Breast epithelium (tissue), 3 donors: ENCODE results near the gene MITD1.

Experiments
- POLR2A ChIP-seq: fragments of 450-650 bp; IDR thresholded peaks from one replicate; pipeline ENCODE4 v1.6.1; 2016; ENCODE audit warnings: antibody characterized with exemption, mild to moderate bottlenecking, moderate library complexity
- POLR2AphosphoS5 ChIP-seq, 3 donors: sonication (generic); formaldehyde crosslinking; IDR thresholded peaks; one replicate each; pipeline ENCODE4 v1.6.1; 2017; ENCODE audit warnings: antibody characterized with exemption in 3 of 3
- TF ChIP-seq, protein P1 (sequence below), 3 donors: fragments of 450-650 bp; IDR thresholded peaks; one replicate each; pipeline ENCODE4 v1.5.1; 2016 to 2017; ENCODE audit warnings: antibody characterized with exemption in 3 of 3, mild to moderate bottlenecking in 3 of 3, moderate library complexity in 3 of 3

DNA sequence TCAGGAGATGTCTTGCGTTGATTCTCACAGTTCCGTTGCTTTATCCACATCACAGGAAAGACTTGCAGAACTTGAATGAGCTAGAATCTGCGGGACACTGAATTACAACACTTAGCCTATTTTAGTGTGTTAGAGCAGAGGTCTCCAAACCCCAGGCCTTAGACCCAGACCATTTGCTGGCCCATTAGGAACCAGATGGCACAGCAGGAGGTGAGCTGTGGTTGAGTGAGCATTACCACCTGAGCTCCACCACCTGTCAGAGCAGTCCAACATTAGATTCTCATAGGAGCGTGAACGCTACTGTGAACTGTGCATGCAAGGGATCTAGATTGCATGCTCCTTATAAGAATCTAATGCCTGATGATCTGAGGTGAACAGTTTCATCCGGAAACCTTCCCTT is 4.0 kb upstream of the MITD1 start:
- TF ChIP-seq, protein P1, sequence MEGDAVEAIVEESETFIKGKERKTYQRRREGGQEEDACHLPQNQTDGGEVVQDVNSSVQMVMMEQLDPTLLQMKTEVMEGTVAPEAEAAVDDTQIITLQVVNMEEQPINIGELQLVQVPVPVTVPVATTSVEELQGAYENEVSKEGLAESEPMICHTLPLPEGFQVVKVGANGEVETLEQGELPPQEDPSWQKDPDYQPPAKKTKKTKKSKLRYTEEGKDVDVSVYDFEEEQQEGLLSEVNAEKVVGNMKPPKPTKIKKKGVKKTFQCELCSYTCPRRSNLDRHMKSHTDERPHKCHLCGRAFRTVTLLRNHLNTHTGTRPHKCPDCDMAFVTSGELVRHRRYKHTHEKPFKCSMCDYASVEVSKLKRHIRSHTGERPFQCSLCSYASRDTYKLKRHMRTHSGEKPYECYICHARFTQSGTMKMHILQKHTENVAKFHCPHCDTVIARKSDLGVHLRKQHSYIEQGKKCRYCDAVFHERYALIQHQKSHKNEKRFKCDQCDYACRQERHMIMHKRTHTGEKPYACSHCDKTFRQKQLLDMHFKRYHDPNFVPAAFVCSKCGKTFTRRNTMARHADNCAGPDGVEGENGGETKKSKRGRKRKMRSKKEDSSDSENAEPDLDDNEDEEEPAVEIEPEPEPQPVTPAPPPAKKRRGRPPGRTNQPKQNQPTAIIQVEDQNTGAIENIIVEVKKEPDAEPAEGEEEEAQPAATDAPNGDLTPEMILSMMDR (IDR thresholded peaks at IDR 0.05): no peak
- TF ChIP-seq POLR2AphosphoS5 (IDR thresholded peaks at IDR 0.05): no peak
- TF ChIP-seq POLR2A: no peak
